ENCODE results near the gene NTNG1.
"Not testable (repeated sequence)": the region's sequence is repeated elsewhere in the genome, so short reads cannot be mapped to it uniquely, and the experiment has no call there.

Gene NTNG1

DNA sequence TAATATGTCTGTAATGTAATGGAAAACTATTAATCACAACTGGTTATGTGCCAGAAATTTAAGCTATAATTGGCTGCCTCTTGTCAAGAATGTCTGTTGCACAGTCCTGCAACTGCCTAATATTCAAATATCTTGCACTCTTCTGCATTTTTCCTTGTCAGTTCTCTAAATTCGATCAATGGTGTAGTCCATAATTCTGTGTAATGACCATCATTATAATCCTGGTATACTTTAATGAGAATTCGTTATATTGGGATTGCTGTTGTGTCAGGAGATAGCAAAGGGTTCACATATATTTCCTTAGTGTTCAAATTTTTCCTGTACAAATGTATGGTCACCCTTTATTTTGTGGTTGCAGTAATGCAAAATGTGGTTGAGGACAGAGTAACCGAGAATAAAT, 4.8 kb downstream of the NTNG1 start:
- no peak for DNase-seq

DNA sequence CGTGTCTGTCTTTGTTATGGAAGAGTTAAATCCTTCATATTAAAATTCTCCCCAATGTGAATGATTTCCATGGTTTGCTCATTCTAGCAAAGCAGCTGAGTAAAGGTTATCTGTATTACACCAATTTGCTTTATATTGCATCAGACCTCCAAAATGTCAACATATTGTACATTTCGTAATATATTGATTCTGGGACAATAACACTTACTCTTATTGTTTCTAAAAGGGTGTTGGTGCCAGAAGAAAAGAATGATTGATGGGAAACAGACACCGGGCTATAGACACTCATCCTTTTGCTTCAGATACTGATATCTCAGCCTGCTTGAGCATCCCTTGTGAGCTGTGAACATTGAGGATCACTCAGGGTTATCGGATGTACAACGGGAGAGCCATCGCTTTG, 7.0 kb downstream of the NTNG1 start:
- no peak for DNase-seq

DNA sequence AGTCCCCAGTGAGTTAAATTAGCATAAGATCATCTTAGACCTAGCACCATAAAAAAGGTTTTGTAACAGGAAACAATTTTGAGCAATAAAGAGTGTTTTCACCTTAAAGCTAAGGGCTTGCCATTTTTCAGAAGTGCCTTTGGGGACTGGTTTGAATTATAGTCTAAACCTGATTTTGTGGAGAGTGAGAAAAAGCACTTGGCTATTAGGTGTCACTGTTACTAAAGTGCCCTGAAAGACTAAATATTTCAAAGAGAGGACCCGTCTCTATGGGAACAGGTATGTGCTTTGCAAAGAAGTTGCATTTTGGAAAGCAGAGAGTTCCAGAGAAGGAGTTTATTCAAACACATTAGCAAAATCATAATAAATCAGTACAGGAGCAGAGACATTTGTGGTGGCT, 9.1 kb downstream of the NTNG1 start:
- no peak for DNase-seq

DNA sequence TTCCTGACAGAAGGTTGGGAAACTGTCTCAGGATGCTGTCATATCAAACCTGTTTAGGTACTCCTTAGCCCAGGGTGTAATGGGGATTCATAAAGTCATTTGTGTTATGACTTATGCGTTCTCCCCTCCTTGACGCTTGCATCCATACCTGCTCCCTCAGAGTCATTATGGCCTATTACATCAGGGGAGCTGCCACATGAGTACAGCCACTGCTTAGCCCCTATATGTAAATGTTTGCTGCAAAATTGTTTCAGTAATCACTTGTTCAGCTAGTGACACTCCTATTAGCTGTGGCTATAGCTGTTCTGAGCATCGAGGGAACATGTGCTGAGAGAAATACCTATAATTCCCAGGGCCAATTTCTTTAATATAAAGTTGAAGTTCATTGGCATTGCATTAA, 10.5 kb downstream of the NTNG1 start:
- DNase-seq: no peak

DNA sequence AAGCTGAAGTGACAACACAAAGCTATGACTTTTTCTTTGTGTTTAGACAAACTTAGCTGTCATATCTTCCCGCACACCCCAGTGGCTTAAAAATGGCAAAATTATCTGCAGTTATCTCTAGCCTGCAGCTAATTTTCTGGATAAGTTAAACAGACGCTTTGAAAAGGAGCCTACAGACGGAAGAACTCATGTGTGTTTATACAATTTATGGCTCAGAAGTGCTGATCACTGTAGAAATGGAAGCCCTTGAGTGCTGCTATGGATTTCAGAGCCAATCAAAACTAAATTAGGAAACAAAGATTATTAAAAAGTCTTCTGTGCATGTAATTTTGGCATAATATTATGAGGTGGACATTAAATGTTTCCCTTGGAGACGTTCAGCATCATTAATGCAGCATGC, 11.6 kb downstream of the NTNG1 start:
- DNase-seq: no peak

DNA sequence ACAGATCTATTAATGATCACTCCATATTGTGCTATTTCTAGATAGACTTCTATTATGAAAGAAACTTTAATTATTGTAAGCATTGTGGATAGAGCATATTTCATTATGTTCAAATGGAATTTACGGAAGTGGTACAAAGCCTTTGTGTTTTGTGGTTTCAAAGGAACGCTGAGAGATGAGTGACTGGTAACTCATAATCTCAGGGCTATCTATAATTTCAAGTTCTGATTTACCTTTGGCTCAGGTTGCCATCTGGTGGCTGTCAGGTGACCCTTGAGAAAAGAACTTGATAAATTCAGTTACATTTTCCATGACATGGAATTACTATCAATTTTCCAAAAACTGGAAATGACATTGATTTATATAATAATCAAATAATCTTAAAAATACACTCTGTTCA, 12.2 kb downstream of the NTNG1 start:
- no peak for DNase-seq

DNA sequence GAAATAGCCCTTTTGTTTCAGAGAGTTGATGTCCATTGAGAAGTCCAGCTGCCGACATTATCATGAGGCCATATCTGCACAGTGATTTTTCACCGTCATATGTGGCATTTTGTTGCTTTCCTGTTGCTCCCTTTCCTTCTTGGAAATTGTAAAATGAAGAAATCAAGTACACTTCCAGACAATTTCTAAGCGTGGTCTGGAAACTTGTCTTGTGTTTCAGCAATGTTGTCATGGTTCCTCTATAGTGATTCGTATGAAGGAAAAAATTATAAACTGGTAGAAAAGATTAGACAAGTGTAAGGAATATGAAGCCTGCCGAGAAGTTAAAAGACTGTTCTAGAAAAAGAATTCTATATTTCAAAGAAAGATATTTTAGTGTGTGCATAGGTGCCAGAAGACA, 17.7 kb downstream of the NTNG1 start:
- DNase-seq: no peak

DNA sequence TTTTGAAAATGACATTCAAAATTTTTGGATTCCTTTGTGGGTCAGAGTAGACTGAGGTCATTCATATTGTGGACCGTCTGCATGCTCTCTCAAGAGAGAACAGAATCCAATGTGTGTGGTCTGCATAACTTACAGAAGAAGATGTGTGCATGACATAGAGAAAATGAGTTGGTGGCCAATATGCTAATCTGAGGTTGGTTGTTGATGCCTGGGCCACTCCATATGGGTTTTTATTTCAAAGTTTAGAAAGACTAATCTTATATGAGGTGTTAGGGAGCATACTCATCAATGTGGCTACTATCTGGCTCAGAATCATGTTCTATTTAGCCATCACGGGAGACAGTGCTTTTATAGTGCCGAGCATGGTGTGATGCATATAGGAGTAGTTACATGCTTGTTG, 18.2 kb downstream of the NTNG1 start:
- no peak for DNase-seq

DNA sequence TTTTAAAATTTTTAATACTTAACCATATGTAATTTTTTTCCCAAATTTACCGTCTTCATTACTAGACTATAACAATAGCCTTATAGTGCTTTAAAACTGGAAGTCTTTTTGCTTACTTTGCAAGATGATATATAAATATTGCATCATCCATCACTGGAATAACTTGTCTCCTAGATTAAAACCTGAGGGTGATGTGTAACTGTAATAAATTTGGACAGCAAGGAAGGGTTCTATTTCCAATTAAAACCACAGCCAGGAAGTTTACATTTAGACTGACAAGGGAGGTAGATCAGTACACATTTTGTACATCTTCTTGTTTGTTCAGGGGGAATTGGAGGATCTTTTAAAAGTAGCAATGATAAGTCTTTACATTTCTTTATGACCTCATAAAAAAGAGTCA, 21.9 kb downstream of the NTNG1 start:
- no peak for DNase-seq

DNA sequence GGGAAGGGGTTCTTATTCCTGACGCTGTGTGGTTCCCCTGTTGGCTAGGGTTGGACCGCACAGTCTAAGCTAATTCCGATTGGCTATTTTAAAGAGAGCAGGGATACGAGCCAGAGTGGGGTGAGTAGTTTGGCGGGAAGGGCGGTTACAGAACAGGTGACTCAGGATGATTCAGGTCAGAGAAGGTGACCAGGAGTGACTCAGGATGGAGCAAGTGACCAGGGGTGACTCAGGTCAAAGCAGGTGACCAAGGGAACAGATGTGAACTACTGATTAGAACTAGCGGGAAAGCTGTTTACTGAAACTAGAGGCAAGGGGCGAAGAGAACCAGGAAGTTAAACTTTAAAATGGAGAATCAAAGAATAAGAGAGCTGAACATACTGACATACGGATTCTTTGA, 24.1 kb downstream of the NTNG1 start:
- DNase-seq: not testable (repeated sequence)

DNA sequence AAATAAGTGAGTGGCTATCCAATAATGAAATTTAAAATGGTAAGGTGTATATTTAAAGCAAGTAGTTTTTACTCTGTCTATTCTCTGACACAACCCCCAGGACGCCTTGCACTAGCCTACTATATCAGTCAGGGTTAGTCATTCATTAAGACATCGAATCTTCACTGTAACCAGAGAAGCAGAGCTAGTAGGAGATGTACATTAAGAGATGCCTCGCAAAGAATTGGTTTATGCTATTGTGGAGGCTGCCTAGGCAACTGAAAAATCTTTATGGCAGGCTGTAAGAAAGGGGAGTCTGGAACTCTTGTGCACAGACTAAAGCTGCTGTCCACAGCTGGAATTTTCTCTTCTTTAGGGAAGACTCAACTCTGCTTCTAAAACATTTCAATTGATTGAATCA, 28.8 kb downstream of the NTNG1 start:
- DNase-seq: no peak

DNA sequence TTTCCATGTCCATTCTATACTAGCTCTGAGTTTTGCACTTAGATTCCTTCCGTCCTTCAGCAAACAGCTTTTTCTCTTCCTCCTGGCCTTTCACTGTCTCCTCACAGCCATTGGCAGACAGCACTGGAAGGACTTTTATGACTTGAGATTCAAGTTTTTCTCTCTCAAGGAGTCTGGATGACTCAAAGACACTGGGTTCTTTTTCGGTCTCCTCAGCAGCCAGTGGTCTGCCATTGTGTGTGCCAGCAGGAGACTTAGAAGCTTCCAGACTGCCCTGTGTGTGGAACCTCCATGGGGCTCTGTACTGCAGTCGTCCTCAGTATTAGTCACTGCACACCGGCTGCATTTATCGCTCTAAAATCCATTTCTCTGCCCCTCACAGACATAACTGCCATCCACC, 30.5 kb downstream of the NTNG1 start:
- DNase-seq: no peak

DNA sequence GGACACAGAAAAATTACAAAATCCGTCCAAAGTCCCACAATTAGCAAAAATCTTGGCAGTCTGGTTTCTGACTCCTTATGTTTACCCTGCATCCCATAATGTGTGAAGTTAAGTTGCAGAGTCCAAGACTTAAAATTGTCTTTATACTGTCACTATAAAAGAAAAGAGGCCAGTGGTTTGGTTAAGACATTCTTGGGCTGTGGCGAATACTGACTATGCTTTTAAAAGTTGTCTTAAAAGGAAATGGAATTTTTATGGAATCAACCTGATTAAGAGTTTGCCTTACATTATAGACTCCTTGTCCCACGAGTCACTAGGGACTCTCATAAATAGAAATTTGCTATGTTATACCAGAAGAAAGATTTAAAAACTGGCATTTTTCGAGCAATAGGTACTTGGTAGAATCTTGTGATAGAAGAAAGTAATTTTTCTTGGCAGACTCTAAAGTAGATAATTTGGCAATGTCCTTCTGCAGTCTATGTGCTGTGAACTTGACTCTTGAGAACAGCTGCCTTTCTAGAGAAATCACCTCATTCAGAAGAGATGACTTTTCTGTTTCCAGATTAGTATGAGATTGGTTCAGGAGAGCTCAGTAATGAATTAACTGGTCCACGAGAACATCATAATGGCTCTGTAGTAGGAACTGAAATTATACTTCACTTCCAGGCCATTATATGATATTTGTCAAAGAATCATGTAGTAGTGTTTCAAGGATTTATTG, 31.8 kb downstream of the NTNG1 start:
- DNase-seq: no peak

DNA sequence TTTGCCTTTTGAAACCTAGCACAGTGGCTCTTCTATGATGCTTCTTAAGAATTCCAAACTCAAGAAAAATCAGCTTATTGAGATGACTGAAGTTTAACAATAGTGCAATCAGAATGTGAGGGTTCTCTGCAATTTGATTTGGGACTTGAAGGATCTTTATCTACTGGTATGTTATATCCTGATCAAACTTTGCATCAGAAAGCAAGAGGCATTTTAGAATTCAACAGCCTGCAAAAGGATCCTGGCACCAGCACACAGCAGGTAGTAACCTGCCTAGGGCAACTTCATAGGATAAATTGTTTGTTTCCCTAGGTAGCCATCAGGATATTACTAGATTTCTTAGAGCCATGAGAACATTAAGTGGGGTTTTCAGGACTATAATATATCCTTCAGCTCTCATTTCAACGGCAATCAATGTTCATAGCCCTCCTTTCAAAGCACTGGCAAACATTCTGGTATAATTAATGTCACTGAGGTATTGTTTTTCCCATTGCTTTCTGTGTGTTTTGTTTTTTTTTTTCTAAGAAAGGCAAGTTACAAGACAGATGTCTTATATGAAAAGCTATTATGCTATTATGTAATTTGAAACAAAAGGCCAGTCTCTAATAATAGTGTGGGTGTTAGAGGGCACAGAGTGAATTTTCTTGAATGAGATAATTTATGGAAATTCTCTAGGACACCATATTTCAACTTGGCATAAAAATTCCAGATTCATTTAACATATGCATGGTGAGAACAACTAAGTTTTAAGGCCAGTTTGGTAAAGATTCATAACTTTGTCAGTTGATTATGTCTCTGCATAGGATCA, 34.5 kb downstream of the NTNG1 start:
- no peak for DNase-seq

DNA sequence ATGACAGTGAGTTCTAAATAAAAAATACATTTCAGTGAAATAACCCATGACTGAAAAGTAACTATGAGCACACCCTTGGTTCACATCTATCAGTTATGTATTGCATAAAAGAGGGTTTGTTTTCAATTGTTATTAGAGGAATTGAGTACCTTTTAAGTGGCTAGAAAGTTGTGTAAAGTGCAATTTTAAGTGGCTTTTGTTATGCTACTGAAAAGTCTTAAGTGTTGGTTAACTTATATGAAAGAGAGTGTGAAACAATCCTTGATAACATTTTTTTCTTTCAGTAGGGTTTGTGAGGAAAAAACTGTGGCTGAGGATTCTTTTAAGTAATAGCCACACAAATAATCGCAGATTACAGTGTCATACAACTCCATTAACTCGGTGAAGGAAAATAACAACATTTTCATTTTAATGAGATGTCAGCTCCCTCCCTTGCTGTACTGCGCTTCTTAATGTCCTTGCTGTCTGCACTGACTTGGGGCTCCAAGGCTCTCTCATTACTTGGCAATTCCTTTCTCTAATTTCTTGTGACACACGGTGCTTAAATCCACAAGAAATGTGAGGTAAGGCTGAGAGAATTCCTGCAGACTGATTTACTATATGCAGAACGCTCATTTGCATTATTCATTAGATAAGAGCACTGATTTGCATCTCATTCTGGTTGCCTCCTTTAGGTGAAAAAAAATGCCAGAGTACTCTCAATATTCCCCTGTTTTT, 40.6 kb downstream of the NTNG1 start:
- DNase-seq: no peak

DNA sequence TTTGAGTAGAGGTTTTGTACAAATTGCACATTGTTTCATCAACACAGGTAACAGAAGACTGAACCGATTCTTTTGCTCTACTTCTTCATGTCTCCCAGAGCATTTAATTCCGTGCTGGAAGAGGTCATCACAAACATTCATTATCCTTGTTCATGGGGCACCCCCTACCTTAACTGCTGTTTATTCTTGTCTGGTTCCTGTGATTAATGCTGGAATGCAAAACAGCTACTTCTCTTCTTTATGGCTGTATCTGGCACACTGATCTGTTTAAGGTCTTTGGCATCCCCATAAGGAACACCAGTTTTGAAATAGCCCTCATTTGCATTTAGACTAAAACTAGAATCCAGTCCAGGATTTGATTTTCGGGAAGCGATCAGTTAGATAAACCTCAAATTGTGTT, 42.2 kb downstream of the NTNG1 start:
- no peak for DNase-seq

DNA sequence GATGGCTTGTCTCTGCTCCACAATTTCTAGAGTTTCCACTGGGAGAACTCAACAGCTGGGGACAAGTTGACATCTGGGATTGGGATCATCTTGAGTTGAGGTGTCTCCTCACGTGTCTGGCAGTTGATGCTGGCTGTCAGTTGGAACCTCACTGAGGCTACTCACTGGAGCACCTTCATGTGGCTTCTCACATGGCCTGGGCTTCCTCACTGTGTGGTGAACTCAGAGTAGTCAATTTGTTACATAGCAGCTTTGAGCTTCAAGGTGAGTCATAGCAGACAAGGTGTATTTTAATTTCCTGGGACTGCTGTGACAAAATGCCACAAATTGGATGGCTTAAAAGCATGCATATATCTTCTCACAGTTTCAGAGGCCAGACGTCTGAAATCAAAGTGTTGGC, 44.0 kb downstream of the NTNG1 start:
- no peak for DNase-seq

DNA sequence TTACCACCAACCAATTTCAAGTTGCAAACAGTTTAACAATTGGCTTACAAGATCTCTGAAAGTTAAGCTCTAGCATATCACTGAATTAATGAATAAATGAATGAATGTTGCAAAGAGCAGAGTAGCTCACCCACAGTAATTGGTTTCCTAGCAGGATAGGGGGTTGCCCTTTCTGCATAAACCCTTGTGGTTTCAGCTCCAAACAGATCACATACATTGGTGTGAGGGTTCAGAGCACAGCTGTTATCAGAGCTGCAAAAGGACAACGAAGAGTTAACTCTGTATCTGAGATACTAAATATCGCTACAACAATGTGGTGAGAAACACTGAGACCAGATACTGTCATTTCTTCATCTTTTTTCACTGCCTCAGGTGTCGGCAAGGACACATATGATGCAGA, 46.6 kb downstream of the NTNG1 start:
- no peak for DNase-seq

DNA sequence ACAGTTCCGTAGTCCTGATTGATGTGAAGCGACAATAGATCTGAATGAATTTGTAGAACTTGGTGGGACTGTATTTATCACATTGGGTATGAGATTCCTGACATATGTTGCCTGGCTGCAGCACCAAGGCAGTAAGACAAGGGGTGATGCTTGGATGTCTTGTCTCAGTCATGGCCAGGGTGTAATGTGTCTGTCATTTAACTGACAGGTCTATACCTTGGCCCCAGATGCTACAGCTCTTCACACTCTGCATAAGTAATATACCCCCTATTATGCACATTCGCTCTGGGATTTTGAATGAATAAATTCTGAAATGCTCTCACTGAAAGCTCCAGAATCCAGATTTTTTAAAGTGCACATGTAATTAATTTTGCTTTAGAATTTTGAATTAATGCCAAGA, 47.3 kb downstream of the NTNG1 start:
- DNase-seq: no peak

DNA sequence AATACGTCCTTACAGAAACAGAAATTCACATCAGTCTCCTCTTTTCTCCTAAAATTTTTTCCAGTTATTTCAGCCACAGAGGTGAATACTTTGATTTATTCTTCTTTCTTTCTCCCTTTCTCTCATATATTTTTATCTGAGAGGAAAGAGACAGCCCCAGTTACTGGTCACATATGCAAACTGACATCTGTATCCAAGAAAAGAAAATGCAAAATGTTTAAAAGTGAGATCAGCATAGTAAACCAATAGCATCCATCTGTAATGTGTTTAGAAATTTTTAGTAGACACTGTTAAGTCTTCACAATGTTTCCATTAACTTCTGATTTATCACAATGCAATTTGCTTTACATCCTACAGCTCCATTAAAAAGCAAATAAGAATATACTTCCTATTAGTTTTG, 53.5 kb downstream of the NTNG1 start:
- no peak for DNase-seq

DNA sequence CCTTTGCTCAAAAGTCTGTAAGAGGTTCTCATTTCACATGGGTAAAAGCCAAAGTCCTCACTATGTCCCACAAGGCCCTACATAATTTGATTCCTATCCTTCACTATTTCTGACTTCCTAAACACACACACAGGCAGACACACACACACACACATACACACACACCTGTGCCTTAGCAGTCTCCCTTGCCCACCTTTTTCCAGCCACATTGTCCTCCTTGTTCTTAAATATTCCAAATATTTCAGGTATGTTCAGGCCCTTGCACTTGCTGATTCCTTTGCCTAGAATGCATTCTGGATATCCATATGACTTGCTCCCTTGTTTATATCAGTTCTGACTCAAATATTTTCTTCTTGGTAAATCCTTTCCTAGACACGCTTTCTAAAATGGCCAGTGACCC, 54.6 kb downstream of the NTNG1 start:
- DNase-seq: no peak

DNA sequence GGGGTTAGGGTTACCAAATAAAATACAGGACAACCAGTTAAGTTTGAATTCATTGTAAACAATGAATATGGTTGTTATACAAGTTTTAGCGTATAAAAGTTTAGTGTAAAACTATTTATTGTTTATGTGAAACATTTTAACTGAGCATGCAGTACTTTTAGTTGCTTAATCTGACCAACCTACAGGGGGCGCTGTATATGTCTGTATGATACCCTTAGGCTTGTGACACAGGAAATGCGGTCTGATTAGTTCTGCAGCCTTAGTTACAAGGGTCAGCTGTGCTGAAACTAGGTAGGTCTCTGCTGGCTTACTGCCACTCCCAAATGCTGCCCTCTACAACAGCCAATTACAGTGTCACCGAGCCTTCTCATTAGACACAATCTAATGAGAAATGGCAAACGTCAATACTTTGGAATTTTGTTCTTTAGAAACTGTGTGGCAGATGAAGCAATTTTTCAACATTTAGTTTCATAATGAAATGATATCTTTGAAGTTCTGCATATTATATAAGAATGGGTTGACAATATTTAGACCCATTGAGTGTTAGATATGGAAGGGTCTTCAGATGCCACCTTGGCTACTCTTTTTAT, 56.2 kb downstream of the NTNG1 start:
- DNase-seq: no peak

DNA sequence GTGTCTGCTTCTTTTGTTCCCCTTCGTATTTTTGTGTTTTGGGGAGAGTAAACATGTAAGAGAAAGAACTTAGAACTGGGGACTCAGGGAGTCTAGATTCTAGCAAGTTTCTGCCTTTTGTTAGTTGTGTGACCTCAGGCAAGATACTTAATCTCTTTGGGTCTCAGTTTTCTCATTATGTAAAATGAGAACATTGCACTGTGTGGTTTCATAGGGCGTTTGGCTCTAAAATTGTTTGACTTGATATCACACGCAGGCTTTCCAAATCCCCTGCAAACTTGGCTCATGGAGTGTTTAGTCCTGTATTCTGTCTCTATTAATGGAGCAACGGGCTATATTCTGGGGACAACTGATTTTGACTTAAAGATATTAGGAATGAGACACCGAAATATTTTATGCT, 57.7 kb downstream of the NTNG1 start:
- no peak for DNase-seq

DNA sequence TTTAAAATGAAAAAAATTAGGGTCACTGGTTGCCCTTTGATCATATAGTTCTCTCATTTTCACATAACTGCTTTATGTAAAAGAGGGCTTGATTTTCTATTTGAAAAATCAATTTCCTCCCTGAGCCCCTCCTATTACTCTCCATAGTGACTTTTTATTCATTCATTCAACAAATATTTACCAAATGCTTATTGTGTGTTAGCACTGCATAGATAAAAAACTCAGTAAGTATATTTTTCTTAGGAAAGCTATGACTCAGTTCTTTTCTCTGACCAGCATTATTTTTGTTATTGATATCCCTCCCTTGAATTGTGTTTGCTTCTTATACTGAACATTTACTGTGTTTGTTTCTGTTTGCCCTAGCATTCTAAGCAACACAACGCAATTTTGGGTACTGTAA, 59.8 kb downstream of the NTNG1 start:
- no peak for DNase-seq

All from activated CD4-positive, alpha-beta T cell treated with anti-CD3 and anti-CD28 coated beads, Interleukin-2, amount 50 U/mL, for 1 hour (primary cell).